A673 (cell line): ENCODE data around the gene HADHA. TPM values are rescaled to one million over a fixed set of nuclear protein-coding genes. Genes with fewer than 3 reads are reported as not detected.
"Not testable (repeated sequence)": the region's sequence is repeated elsewhere in the genome, so short reads cannot be mapped to it uniquely, and the experiment has no call there.

Experiments used
- BruUV-seq: library from RNA; stranded (reverse); fragments of 400-500 nt; replicated peaks from 2 replicates; lab custom pipeline; 2021; lab: Mats Ljungman, UMichigan
- CTCF ChIA-PET: fragments of 300-600 bp; sonication (Branson Sonifier 250); formaldehyde crosslinking; loops from one replicate; lab custom pipeline; 2022; ENCODE audit warnings: antibody characterized with exemption; lab: Charles Lee
- POLR2A ChIA-PET: fragments of 300-600 bp; sonication (Branson Sonifier 250); formaldehyde crosslinking; loops from one replicate; lab custom pipeline; 2022; ENCODE audit warnings: antibody characterized with exemption; ENCODE audit not compliant: low non-redundant PET; lab: Charles Lee
- DNase-seq: peaks from one replicate; pipeline ENCODE4 v3.0.0-alpha.2; 2015; ENCODE audit warnings: low spot score
- H3K27ac ChIP-seq: fragments of 200-600 bp; sonication (generic); 2 replicates; pipeline ENCODE4 v1.5.1; 2016; ENCODE audit warnings: mixed run types, low read depth, mild to moderate bottlenecking, mixed read lengths, antibody characterized with exemption, low read length; ENCODE audit not compliant: poor library complexity, severe bottlenecking
- H3K27me3 ChIP-seq: fragments of 200-600 bp; sonication (generic); replicated peaks from 2 replicates; pipeline ENCODE4 v1.6.1; 2017; ENCODE audit warnings: mixed run types, low read depth, mild to moderate bottlenecking, mixed read lengths, antibody characterized with exemption, low read length; ENCODE audit not compliant: insufficient read depth, poor library complexity
- H3K36me3 ChIP-seq: fragments of 200-600 bp; sonication (generic); 2 replicates; pipeline ENCODE4 v1.6.1; 2016; ENCODE audit warnings: mixed run types, mild to moderate bottlenecking, mixed read lengths, antibody characterized with exemption, low read length; ENCODE audit not compliant: insufficient read depth, poor library complexity, severe bottlenecking
- H3K4me1 ChIP-seq: fragments of 200-600 bp; sonication (generic); 2 replicates; pipeline ENCODE4 v1.6.1; 2017; ENCODE audit warnings: mixed run types, mild to moderate bottlenecking, mixed read lengths, antibody characterized with exemption, low read length; ENCODE audit not compliant: insufficient read depth, poor library complexity, severe bottlenecking
- H3K4me3 ChIP-seq: fragments of 200-600 bp; sonication (generic); 2 replicates; pipeline ENCODE4 v1.5.1; 2016; ENCODE audit warnings: low read depth, mixed run types, mild to moderate bottlenecking, mixed read lengths, low read length; ENCODE audit not compliant: poor library complexity, severe bottlenecking
- H3K9me3 ChIP-seq: fragments of 200-600 bp; sonication (generic); 2 replicates; pipeline ENCODE4 v1.6.1; 2016; ENCODE audit warnings: mixed run types, low read depth, mild to moderate bottlenecking, mixed read lengths, antibody characterized with exemption, low read length; ENCODE audit not compliant: poor library complexity, severe bottlenecking
- EZH2 ChIP-seq: fragments of 200-600 bp; sonication (generic); IDR thresholded peaks from 2 replicates; pipeline ENCODE4 v1.6.1; 2017; ENCODE audit warnings: borderline replicate concordance, low read depth, mild to moderate bottlenecking, mixed read lengths, antibody characterized with exemption, low read length; ENCODE audit not compliant: poor library complexity, severe bottlenecking
- intact Hi-C: fragments of 100-400 bp; cut with micrococcal nuclease; formaldehyde crosslinking; loops from one replicate; pipeline ENCODE4 v1.10.0; 2022; ENCODE audit not compliant: unreplicated experiment
- total RNA-seq: library from RNA; stranded (reverse); gene quantifications from 2 replicates; pipeline ENCODE4 v1.2.3, GENCODE V29; 2021
- TF ChIP-seq, protein P1 (sequence below): fragments of 300-800, 200-600 bp; sonication (generic); conservative IDR thresholded peaks from 2 replicates; pipeline ENCODE4 v1.5.1; 2017; ENCODE audit warnings: low read depth, mild to moderate bottlenecking, antibody characterized with exemption, low read length, moderate library complexity, mixed read lengths

Gene HADHA
- total RNA-seq, 1 experiment from 2014 or later = 136 TPM

DNA sequence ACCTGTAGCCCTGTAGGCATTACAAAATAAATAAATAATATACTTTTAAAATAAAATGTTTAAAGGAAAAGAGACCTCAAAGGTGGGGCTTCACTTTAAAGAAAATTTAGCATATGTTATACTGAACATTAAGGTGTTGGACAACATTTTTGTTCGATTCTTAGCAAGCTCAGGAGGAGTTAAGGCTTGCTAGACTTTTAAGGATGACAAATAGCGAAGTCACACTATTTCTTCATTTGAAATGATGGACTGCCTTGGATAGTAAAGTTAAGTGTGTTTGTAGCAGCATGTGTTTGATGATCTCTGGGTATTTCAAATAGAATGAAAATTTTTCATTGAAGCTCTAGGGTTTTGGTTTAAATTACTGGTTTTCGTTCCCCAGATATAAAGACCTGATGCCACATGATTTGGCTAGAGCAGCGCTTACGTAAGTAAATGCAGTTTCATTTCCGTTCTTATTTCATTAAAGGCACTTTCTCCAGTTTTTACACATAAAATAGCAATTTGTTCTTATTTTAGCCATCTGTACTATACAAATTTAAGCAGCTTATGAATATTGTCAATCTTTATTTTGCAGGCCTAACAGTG lies 25.2 kb upstream of the HADHA start:
- TF ChIP-seq EZH2 = no peak
- TF ChIP-seq, protein P1, sequence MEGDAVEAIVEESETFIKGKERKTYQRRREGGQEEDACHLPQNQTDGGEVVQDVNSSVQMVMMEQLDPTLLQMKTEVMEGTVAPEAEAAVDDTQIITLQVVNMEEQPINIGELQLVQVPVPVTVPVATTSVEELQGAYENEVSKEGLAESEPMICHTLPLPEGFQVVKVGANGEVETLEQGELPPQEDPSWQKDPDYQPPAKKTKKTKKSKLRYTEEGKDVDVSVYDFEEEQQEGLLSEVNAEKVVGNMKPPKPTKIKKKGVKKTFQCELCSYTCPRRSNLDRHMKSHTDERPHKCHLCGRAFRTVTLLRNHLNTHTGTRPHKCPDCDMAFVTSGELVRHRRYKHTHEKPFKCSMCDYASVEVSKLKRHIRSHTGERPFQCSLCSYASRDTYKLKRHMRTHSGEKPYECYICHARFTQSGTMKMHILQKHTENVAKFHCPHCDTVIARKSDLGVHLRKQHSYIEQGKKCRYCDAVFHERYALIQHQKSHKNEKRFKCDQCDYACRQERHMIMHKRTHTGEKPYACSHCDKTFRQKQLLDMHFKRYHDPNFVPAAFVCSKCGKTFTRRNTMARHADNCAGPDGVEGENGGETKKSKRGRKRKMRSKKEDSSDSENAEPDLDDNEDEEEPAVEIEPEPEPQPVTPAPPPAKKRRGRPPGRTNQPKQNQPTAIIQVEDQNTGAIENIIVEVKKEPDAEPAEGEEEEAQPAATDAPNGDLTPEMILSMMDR = no peak
- ChIA-PET CTCF (no interaction called here), POLR2A (no interaction called here)
- Histone ChIP-seq H3K4me1 (peaks cover 13% of the 10 kb centered on the region), H3K9me3 (no peaks in the 10 kb centered on the region), H3K36me3 (peaks cover 3% of the 10 kb centered on the region), H3K27ac (no peak overlapping the region), H3K4me3 (no peak overlapping the region), H3K27me3 (no peaks in the 10 kb centered on the region)
- intact Hi-C loops = no loop called here
- no peak for DNase-seq
- no TSS peak for BruUV-seq

DNA sequence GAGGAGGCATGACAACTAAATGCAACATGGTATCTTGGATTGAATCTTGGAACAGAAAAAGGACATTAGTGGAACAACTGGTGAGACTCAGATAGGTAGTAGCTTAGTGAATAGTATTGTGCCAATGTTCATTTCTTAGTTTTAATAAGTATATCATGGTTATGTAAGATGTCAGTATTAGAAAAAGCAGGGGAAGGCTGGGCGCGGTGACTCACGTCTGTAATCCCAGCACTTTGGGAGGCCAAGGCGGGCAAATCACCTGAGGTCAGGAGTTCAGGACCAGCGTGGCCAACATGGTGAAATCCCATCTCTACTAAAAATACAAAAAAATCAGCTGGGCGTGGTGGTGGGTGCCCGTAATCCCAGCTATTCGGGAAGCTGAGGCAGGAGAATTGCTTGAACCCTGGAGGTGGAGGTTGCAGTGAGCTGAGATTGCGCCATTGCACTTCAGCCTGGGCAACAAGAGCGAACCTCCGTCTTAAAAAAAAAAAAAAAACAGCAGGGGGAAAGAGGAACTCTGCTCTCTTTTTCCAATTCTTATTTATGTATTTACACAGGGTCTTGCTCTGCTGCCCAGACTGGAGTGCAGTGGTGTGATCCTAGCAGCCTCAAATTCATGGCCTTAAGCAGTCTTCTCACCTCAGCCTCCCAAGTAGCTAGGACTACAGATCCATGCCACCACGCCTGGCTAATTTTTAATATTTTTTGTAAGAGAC lies 24.4 kb upstream of the HADHA start:
- POLR2A ChIA-PET, H3K27me3 ChIP-seq, H3K4me3 ChIP-seq, H3K4me1 ChIP-seq, intact Hi-C loops, DNase-seq, H3K9me3 ChIP-seq, H3K27ac ChIP-seq, CTCF ChIA-PET, BruUV-seq, H3K36me3 ChIP-seq: not testable (repeated sequence)

DNA sequence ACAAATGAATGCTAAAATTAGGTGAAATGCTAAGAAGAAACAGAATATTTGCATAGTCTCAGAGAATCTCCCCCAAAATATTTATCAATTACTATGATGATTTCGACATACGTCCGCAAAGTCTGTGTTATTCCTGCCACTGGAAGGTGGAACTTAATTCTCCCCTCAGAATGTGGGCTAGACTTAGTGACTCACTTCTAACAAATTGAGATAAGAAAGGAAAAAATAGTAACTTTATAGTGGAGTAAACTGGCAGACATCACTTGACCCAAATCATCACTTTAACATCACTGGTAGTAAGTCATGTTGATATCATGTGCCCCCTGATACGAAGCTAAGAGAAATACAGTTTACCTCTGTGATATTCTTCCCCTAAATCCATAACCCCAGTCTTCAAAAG lies 23.8 kb upstream of the HADHA start:
- Histone ChIP-seq H3K4me1 (peaks cover under 1% of the 10 kb centered on the region), H3K9me3 (no peaks in the 10 kb centered on the region), H3K4me3 (no peak overlapping the region), H3K27ac (no peak overlapping the region), H3K36me3 (no peaks in the 10 kb centered on the region), H3K27me3 (no peaks in the 10 kb centered on the region)
- ChIA-PET CTCF (no interaction called here), POLR2A (no interaction called here)
- BruUV-seq = no TSS peak
- no peak for TF ChIP-seq EZH2
- TF ChIP-seq, protein P1 = no peak
- intact Hi-C loops = no loop called here
- DNase-seq = no peak

DNA sequence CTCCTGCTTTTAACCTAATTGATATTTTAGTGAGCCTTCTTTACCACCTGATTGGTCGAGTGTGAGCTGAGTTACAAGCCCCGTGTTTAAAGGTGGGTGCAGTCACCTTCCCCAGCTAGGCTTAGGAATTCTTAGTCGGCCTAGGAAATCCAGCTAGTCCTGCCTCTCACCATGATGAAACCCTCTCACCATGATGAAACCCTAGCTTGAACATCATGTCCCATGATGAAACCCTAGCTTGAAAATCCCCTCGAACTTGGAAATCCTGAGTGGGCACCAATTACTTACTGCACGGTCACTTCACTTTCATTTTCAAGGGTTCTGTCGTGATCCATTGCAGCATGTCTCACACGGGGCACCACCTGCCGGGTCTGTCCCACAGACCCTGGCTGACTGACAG lies 14.4 kb upstream of the HADHA start:
- BruUV-seq, DNase-seq, CTCF ChIA-PET, H3K9me3 ChIP-seq, H3K4me3 ChIP-seq, POLR2A ChIA-PET, H3K27ac ChIP-seq, intact Hi-C loops, H3K36me3 ChIP-seq, H3K4me1 ChIP-seq, H3K27me3 ChIP-seq: not testable (repeated sequence)
